ENCODE data around the gene HPGD. TPM values are rescaled to one million over a fixed set of nuclear protein-coding genes. Genes with fewer than 3 reads are reported as not detected.

HPGD gene
- total RNA-seq, 1 experiment from 2014 or later, result 1.7 TPM

- no peak for TF ChIP-seq EZH2 (IDR thresholded peaks at IDR 0.05; ENCODE audit: borderline replicate concordance, low read depth, low read length, poor library complexity, severe bottlenecking)
- TF ChIP-seq CTCF (conservative IDR thresholded peaks at IDR 0.05; ENCODE audit: low read depth, low read length), result no peak
- no peaks in the 10 kb centered on the region for H3K36me3 ChIP-seq (ENCODE audit: insufficient read depth, low read length, poor library complexity, severe bottlenecking)
- ChIA-PET CTCF (no interaction called here), POLR2A (ENCODE audit: low non-redundant PET) (no interaction called here)
- intact Hi-C loops (cut with micrococcal nuclease; ENCODE audit: unreplicated experiment), result no loop called here
- no peak for DNase-seq (ENCODE audit: low spot score)
- BruUV-seq (replicated peaks), result no TSS peak
- no peaks in the 10 kb centered on the region for H3K27me3 ChIP-seq (replicated peaks; ENCODE audit: insufficient read depth, low read depth, low read length, poor library complexity)
- no peaks in the 10 kb centered on the region for H3K9me3 ChIP-seq (ENCODE audit: low read depth, low read length, poor library complexity, severe bottlenecking)
- H3K4me3 ChIP-seq (ENCODE audit: low read depth, low read length, poor library complexity, severe bottlenecking), result no peak overlapping the region
- no peak overlapping the region for H3K27ac ChIP-seq (ENCODE audit: low read depth, low read length, poor library complexity, severe bottlenecking)
- no peaks in the 10 kb centered on the region for H3K4me1 ChIP-seq (ENCODE audit: insufficient read depth, low read length, poor library complexity, severe bottlenecking)
Observed at GRCh38 chr4:174485025-174485424, 37.3 kb downstream of the HPGD start.

GRCh38 chr4:174483792-174484191, 38.5 kb downstream of the HPGD start:
- Histone ChIP-seq H3K4me1 (ENCODE audit: insufficient read depth, low read length, poor library complexity, severe bottlenecking) (no peaks in the 10 kb centered on the region), H3K27me3 (replicated peaks; ENCODE audit: insufficient read depth, low read depth, low read length, poor library complexity) (no peaks in the 10 kb centered on the region), H3K9me3 (ENCODE audit: low read depth, low read length, poor library complexity, severe bottlenecking) (no peaks in the 10 kb centered on the region), H3K36me3 (ENCODE audit: insufficient read depth, low read length, poor library complexity, severe bottlenecking) (no peaks in the 10 kb centered on the region), H3K4me3 (ENCODE audit: low read depth, low read length, poor library complexity, severe bottlenecking) (no peak overlapping the region), H3K27ac (ENCODE audit: low read depth, low read length, poor library complexity, severe bottlenecking) (no peak overlapping the region)
- ChIA-PET POLR2A (ENCODE audit: low non-redundant PET) (no interaction called here), CTCF (no interaction called here)
- no TSS peak for BruUV-seq (replicated peaks)
- no peak for TF ChIP-seq CTCF (conservative IDR thresholded peaks at IDR 0.05; ENCODE audit: low read depth, low read length)
- TF ChIP-seq EZH2 (IDR thresholded peaks at IDR 0.05; ENCODE audit: borderline replicate concordance, low read depth, low read length, poor library complexity, severe bottlenecking), result no peak
- DNase-seq (ENCODE audit: low spot score), result peak; percentile 26
- intact Hi-C loops (cut with micrococcal nuclease; ENCODE audit: unreplicated experiment), result no loop called here

- ChIA-PET CTCF (no interaction called here), POLR2A (ENCODE audit: low non-redundant PET) (no interaction called here)
- no peaks in the 10 kb centered on the region for H3K4me1 ChIP-seq (ENCODE audit: insufficient read depth, low read length, poor library complexity, severe bottlenecking)
- TF ChIP-seq EZH2 (IDR thresholded peaks at IDR 0.05; ENCODE audit: borderline replicate concordance, low read depth, low read length, poor library complexity, severe bottlenecking) (no peak), CTCF (conservative IDR thresholded peaks at IDR 0.05; ENCODE audit: low read depth, low read length) (no peak)
- H3K27me3 ChIP-seq (replicated peaks; ENCODE audit: insufficient read depth, low read depth, low read length, poor library complexity), result no peaks in the 10 kb centered on the region
- no peak overlapping the region for H3K4me3 ChIP-seq (ENCODE audit: low read depth, low read length, poor library complexity, severe bottlenecking)
- no peaks in the 10 kb centered on the region for H3K36me3 ChIP-seq (ENCODE audit: insufficient read depth, low read length, poor library complexity, severe bottlenecking)
- DNase-seq (ENCODE audit: low spot score), result no peak
- intact Hi-C loops (cut with micrococcal nuclease; ENCODE audit: unreplicated experiment), result no loop called here
- no peak overlapping the region for H3K27ac ChIP-seq (ENCODE audit: low read depth, low read length, poor library complexity, severe bottlenecking)
- no peaks in the 10 kb centered on the region for H3K9me3 ChIP-seq (ENCODE audit: low read depth, low read length, poor library complexity, severe bottlenecking)
- no TSS peak for BruUV-seq (replicated peaks)
Observed at GRCh38 chr4:174479140-174479539, 43.1 kb downstream of the HPGD start.
